GM12892 (cell line): ENCODE measurements around the gene MLF2.

Source experiments
- POLR2A ChIP-seq: IDR thresholded peaks from 2 replicates; pipeline ENCODE4 v1.6.1; 2011; ENCODE audit warnings: low read depth, low read length, control low read depth
- POLR2AphosphoS5 ChIP-seq: IDR thresholded peaks from 2 replicates; pipeline ENCODE4 v1.6.1; 2011; ENCODE audit warnings: low read depth, low read length, control low read depth

- no peak for TF ChIP-seq POLR2A
- no peak for TF ChIP-seq POLR2AphosphoS5
These were observed 15.5 kb upstream of the MLF2 start for GRCh38 chr12:6768437-6768914.
